GM12872 (cell line): ENCODE measurements around the gene ZSWIM5.

Source experiments
- CTCF ChIP-seq: IDR thresholded peaks from 3 replicates; pipeline ENCODE4 v1.5.1; 2011; ENCODE audit warnings: low read depth, mild to moderate bottlenecking, low read length, moderate library complexity; ENCODE audit not compliant: insufficient read depth

ZSWIM5 gene

GRCh38 chr1:45111239-45111638 is 95.2 kb downstream of the ZSWIM5 start:
- TF ChIP-seq CTCF = no peak

GRCh38 chr1:45107782-45108181 is 98.6 kb downstream of the ZSWIM5 start:
- no peak for TF ChIP-seq CTCF

GRCh38 chr1:45103534-45103933 is 102.9 kb downstream of the ZSWIM5 start:
- no peak for TF ChIP-seq CTCF

GRCh38 chr1:45101947-45102346 is 104.5 kb downstream of the ZSWIM5 start:
- no peak for TF ChIP-seq CTCF

- no peak for TF ChIP-seq CTCF
Measured at GRCh38 chr1:45097944-45098343, 108.5 kb downstream of the ZSWIM5 start.

- TF ChIP-seq CTCF = no peak
Measured at GRCh38 chr1:45097079-45097478, 109.3 kb downstream of the ZSWIM5 start.

GRCh38 chr1:45095450-45095849 is 111.0 kb downstream of the ZSWIM5 start:
- no peak for TF ChIP-seq CTCF

GRCh38 chr1:45093334-45093733 is 113.1 kb downstream of the ZSWIM5 start:
- no peak for TF ChIP-seq CTCF
